ENCODE data around the gene B3GNT2.
A peak's percentile ranks its signal among the peaks of the same experiment; 100 is the strongest.
"Not testable (repeated sequence)": the region's sequence is repeated elsewhere in the genome, so short reads cannot be mapped to it uniquely, and the experiment has no call there.

The B3GNT2 gene

GRCh38 chr2:62248226-62248625 is 52.3 kb downstream of the B3GNT2 start:
- no peak for DNase-seq

- no peak for DNase-seq
These were observed 54.3 kb downstream of the B3GNT2 start for GRCh38 chr2:62250239-62250638.

GRCh38 chr2:62254424-62255266 is 58.7 kb downstream of the B3GNT2 start:
- peak; percentile 72 for DNase-seq

- DNase-seq, result no peak
These were observed 61.6 kb downstream of the B3GNT2 start for GRCh38 chr2:62257466-62257865.

- DNase-seq, result no peak
These were observed 67.3 kb downstream of the B3GNT2 start for GRCh38 chr2:62263076-62263715.

- DNase-seq, result no peak
These were observed 68.3 kb downstream of the B3GNT2 start for GRCh38 chr2:62264186-62264585.

GRCh38 chr2:62265106-62265505 is 69.2 kb downstream of the B3GNT2 start:
- peak; percentile 43 for DNase-seq

GRCh38 chr2:62266433-62267038 is 70.6 kb downstream of the B3GNT2 start:
- no peak for DNase-seq

- DNase-seq, result no peak
These were observed 71.8 kb downstream of the B3GNT2 start for GRCh38 chr2:62267696-62268095.

GRCh38 chr2:62268681-62269188 is 72.8 kb downstream of the B3GNT2 start:
- DNase-seq, result not testable (repeated sequence)

- DNase-seq, result peak; percentile 9
These were observed 74.8 kb downstream of the B3GNT2 start for GRCh38 chr2:62270728-62271127.

All from DMS79 (cell line).